ENCODE results near the gene TMEM256. TPM values are rescaled to one million over a fixed set of nuclear protein-coding genes. Genes with fewer than 3 reads are reported as not detected.

The TMEM256 gene
- total RNA-seq, 4 donors from 2014 or later = 45.8 to 98.2 (median 83.2) TPM

DNA sequence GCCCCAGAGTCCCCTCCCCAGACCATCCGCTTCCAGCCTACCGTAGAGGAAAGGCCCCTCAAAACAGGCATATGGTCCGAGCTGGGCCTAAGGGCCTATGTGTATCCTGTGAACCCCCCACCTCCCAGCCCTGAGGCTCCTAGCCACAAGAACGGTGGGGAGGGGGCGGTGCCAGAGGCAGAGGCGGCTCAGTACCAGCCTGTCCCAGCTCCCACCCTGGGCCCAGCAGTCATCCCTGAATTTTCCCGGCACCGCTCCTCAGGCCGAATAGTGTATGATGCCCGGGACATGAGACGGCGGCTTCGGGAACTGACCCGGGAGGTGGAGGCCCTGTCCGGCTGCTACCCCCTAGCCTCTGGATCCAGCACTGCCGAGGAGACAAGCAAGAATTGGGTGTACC is 17.3 kb upstream of the TMEM256 start:
- TF ChIP-seq, protein P1, sequence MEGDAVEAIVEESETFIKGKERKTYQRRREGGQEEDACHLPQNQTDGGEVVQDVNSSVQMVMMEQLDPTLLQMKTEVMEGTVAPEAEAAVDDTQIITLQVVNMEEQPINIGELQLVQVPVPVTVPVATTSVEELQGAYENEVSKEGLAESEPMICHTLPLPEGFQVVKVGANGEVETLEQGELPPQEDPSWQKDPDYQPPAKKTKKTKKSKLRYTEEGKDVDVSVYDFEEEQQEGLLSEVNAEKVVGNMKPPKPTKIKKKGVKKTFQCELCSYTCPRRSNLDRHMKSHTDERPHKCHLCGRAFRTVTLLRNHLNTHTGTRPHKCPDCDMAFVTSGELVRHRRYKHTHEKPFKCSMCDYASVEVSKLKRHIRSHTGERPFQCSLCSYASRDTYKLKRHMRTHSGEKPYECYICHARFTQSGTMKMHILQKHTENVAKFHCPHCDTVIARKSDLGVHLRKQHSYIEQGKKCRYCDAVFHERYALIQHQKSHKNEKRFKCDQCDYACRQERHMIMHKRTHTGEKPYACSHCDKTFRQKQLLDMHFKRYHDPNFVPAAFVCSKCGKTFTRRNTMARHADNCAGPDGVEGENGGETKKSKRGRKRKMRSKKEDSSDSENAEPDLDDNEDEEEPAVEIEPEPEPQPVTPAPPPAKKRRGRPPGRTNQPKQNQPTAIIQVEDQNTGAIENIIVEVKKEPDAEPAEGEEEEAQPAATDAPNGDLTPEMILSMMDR (IDR thresholded peaks at IDR 0.05) = no peak
- DNase-seq (ENCODE audit: low spot score) = no peak
- ATAC-seq (ENCODE audit: low FRiP score) = no peak

DNA sequence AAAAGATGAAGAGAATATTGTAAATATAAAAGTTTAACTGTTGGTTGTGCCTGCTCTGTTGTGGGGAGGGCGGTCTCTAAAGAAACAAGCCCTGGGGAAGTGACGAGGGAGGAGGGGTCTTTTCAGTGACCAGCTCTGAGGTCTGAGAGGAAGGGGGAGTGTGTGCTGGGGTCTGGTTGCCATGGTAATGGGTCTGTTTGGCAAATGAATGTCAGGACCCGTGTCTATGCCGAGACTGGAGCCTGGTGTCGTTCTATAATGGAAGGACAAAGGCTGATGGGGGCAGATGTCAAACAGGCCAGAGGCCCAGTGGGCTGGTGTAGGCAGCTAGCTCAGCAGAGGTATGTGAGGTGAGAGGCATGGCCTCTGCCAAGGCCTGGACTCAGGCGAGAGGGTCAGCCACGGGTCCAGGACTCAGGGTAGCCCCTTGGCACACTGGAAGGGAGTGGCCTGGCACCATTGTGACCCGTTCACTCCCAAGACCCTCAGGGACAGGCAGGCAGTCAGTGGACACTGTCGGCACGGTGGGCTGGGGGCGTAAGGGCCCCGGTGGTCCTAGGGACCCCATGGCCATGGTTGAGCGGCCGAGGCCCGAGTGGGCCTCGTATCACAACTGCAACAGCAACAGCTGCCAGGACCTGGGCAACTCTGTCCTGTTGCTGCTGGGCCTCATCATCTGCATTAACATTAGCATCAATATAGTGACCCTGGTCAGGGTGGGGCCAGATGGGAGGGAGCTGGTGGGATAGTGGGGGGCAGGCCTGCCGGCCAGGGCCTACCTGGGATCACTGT is 16.1 kb upstream of the TMEM256 start, which contains the start of gene SPEM1:
TSS of gene SPEM1 (plus strand) at position 506 of the 792 bp plus-strand sequence. CDS start at position 567, 61 bp downstream.
- DNase-seq (ENCODE audit: low spot score) (no peak), ATAC-seq (ENCODE audit: low FRiP score) (no peak)
- TF ChIP-seq, protein P1 (IDR thresholded peaks at IDR 0.05) = no peak

DNA sequence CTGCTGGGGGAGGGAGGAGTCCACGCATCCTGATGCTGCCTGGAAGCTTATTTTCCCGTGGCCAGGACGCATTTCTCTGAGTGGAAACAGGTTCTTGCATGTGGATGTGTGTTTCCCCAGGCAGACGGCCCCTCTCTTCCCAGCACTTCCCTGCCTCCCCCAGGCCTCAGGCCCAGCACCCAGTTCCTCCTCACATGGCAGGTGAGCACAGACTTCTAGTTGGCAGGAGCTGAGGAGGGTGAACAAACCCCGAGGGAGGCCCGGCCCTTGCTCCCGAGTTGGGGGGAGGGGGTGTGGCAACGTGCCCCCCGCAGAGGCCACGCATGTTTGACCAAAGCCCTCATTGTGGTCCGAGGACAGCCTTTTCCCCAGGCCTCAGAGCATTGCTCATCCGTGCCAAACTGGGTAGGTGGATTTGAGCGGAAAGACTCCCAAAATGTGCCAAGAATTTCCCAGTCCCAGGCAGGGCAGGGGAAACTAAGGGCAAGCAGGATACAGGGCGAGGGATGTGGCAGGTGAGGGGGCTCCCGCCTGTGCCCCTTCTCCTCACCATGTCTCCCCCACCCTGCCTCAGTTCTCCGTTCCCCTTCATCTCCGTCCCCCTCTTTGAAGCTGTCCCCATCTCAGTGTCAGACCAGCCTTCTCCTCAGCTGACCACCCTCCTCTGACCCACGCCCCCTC is 14.7 kb upstream of the TMEM256 start:
- no peak for DNase-seq (ENCODE audit: low spot score)
- no peak for ATAC-seq (ENCODE audit: low FRiP score)
- TF ChIP-seq, protein P1 (IDR thresholded peaks at IDR 0.05) = no peak

DNA sequence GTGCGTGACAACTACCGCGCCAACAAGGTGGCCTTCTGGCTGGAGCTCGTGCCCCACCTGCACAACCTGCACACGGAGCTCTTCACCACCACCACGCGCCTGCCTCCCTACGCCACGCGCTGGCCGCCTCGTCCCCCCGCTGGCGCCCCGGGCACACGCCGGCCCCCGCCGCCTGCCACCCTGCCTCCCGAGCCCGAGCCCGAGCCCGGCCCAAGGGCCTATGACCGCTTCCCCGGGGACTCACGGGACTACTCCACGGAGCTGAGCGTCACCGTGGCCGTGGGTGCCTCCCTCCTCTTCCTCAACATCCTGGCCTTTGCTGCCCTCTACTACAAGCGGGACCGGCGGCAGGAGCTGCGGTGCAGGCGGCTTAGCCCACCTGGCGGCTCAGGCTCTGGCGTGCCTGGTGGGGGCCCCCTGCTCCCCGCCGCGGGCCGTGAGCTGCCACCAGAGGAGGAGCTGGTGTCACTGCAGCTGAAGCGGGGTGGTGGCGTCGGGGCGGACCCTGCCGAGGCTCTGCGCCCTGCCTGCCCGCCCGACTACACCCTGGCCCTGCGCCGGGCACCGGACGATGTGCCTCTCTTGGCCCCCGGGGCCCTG is 13.3 kb upstream of the TMEM256 start:
- DNase-seq (ENCODE audit: low spot score) (no peak), ATAC-seq (ENCODE audit: low FRiP score) (no peak)
- TF ChIP-seq, protein P1 (IDR thresholded peaks at IDR 0.05) = no peak

DNA sequence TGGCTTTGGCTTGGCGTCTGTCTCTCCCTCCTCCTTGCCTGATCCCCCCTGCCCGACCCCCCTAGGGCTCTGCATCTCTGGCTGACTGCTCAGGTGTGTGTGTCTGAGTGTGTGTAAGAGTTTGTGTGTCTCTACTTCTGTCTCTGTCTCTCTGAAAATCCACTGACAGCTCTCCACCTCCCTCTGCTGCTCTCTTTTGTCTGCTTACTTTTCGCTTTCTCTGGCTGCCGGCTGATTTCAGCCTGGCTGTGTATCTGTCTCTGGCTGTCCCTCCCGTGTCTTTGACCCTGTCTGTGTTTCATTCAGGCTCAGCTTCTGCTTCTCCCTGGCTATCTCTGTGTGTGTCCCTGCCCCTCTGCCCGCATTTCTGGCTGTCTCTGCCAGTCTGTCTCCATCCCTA is 12.4 kb upstream of the TMEM256 start:
- ATAC-seq (ENCODE audit: low FRiP score) = no peak
- TF ChIP-seq, protein P1 (IDR thresholded peaks at IDR 0.05) = no peak

DNA sequence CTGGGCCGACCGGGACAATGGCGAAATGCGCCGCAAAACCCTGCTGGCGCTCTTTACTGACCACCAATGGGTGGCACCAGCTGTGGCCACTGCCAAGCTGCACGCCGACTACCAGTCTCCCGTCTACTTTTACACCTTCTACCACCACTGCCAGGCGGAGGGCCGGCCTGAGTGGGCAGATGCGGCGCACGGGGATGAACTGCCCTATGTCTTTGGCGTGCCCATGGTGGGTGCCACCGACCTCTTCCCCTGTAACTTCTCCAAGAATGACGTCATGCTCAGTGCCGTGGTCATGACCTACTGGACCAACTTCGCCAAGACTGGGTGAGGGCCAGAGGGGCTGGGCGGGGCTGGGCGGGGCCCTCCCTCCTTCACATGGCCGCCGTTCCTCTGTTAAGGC is 11.9 kb upstream of the TMEM256 start:
- ATAC-seq (ENCODE audit: low FRiP score) (no peak), DNase-seq (ENCODE audit: low spot score) (no peak)
- TF ChIP-seq, protein P1 (IDR thresholded peaks at IDR 0.05) = no peak

More for the DNA sequence above, 12.4 kb upstream of the TMEM256 start:
- no peak for DNase-seq (ENCODE audit: low spot score)
